NCI-H1417 treated with DMSO at 0.1 percent for 48 hours (cell line): ENCODE data around the gene DMD.
"Not testable (repeated sequence)": the region's sequence is repeated elsewhere in the genome, so short reads cannot be mapped to it uniquely, and the experiment has no call there.

ENCODE experiments used
- DNase-seq: peaks from one replicate; lab custom pipeline; 2025; lab: John Stamatoyannopoulos, UW

Gene DMD

DNA sequence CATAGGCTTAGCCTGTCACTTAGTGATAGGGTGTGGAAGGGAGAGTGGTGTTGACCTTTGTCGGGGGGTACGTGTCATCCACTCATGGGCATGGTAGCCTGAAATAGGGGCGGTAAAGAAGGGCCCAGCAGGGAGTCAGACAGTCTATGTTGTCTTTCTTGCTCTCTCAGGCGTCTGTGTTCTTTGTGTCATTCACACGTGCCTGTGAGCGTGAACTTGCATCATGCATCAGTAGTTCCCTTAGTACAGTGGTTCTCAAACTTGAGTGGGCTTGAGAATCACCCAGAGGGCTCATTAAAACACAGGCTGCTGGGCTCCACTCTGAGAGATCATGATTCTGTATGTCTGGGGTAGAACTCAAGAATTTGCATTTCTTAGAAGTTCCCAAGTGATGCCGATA, 1688.6 kb downstream of the DMD start:
- DNase-seq, result no peak

DNA sequence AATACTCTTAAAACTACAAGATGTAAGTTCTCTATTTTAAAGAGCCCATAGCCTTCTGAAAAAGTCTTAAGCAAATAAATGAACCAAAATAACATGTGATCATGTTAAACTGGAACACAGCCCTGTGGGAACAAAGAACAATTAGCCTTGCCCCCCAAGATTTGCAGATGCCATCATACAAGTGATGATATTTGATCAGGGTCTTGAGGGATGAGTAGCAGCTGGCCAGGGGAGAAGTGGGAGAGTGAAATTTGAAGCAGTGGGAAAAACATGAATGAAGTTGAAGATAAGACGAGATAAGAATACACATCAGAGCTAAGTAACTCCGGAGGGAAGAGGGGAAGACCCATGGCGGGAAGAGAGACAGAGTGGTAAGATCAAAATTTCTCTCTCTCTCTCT, 1689.4 kb downstream of the DMD start:
- DNase-seq, result no peak

DNA sequence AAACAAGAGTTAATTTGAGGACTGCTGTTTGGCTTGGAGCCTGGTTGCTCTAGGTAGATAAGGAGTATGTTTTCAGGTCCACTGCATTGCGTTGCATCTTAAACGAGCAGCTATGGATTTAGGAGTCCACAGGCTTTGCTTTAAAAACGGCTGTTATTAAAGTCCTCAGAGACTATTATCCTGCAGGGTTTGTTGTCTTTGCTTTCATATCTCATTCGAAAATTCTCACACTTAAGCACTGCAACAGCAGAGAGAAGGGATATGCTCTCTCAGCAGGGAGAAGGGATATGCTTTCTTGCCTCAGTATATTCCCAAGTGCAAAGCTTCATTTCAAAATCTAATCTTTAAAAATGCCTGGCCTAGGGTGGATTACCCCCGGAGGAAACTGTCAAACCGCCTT, 1694.8 kb downstream of the DMD start:
- no peak for DNase-seq

GRCh38 chrX:31508338-31508737, 1703.0 kb downstream of the DMD start:
- DNase-seq, result no peak

- no peak for DNase-seq
Measured at GRCh38 chrX:31506928-31507327, 1704.4 kb downstream of the DMD start.

GRCh38 chrX:31506360-31506759, 1705.0 kb downstream of the DMD start:
- no peak for DNase-seq

GRCh38 chrX:31500921-31501320, 1710.4 kb downstream of the DMD start:
- no peak for DNase-seq

- no peak for DNase-seq
Measured at GRCh38 chrX:31499109-31499508, 1712.2 kb downstream of the DMD start.

DNA sequence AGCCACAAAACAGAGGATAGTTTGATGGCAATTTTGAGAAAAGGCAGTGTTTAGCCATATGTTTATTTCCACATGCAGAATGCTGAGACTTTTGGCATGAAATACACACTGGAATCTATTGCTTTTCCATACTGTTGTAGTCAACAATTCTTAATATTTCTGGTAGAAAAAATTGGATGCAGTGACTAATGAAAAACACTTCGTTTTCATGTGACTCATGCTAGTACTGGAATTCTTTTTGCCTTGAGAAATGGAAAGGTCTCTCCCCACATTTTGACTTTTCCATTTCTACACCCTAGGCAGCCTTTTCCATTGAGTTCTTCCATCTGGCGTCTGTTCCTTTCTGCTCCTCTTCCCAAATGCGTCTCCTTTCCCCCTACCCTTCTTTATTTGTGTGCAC, 1714.3 kb downstream of the DMD start:
- DNase-seq, result no peak

DNA sequence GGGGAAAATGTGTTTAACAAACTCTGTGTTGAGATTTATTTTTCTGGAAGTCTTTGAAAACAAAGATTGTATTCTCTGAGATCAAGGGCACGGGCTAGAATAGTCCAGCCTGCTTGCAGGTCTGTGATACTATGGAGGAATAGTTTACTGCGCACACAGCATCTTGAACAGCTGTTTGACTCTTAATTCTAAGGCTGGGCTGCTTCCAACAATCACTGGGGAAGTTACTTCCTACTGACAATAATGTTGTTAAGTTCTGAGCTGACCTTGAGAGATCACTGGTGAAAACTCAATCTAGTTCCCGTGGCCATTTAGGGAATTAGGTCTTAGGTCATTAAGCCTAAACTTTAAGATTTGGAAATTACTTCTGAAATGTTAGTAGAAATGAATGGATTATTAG, 1723.4 kb downstream of the DMD start:
- no peak for DNase-seq

- no peak for DNase-seq
Measured at GRCh38 chrX:31483336-31483735, 1728.0 kb downstream of the DMD start.

GRCh38 chrX:31480696-31481095, 1730.7 kb downstream of the DMD start:
- DNase-seq, result no peak

DNA sequence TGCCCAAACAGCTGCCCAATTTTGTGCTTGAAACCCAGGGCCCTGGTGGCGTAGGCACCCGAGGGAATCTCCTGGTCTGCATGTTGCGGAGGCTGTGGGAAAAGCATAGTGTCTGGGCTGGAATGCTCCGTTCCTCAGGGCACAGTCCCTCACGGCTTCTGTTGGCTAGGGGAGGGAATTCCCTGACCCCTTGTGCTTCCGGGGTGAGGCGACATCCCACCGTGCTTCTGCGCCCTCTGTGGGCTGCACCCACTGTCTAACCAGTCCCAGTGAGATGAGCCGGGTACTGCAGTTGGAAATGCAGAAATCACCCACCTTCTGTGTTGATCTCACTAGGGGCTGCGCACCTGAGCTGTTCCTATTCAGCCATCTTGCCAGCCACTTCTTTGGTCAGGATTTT, 1740.1 kb downstream of the DMD start:
- no peak for DNase-seq

- not testable (repeated sequence) for DNase-seq
Measured at GRCh38 chrX:31470753-31471152, 1740.6 kb downstream of the DMD start.

GRCh38 chrX:31464306-31464915, 1746.9 kb downstream of the DMD start:
- no peak for DNase-seq

DNA sequence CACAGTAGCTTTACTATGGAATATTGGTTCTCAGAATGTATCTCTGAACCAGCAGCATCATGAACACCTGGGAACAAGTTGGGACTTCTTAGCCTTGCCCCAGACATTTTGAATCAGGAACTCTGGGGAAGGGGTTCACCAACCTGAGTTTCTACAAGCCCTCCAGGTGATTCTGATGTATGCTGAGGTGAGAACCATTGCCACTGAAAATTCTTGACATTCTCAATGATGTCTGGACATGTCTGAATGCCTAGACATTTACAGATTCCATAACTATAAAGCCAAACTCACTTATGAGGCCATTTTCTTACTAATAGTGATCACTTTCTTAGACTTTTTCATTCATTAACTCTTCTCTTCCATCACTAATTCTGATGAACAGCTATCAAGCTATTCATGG, 1750.1 kb downstream of the DMD start:
- DNase-seq, result no peak

DNA sequence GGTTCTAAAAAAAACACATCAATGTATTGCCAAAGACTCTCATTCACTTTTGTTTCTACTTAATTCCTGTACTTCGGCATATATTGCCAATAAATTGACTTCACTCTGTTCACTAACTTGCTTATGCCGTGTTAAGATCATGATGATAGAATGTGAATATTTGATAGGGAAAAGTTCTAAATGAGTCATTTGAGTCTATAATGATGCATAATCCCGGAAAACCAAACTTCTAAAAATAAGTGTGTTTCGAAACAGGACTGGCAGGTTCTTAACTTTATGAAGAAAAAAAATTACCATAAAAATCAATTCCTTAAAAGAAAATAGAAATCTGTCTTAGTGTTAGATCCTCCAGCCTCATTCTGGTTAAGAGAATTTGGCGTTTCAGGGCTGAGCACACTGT, 1752.0 kb downstream of the DMD start:
- no peak for DNase-seq

DNA sequence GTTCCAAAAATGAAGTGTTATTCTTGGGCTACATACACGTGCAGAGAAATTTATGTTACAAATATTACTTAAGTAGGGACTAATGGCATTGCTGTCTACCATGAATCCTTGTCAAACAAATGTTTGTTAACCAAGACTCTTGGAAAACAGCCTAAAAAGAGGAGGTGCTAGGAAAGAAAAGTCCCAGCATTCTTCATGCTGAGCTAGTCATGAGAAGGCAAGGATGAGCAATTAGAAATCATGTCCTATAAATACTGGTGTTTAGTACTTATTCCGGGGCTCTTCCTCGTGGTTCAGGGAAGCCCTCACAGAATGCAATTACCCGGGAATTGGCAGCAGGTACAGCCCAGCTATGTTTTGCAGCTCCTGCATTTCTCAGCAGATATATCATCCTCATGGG, 1761.4 kb downstream of the DMD start:
- DNase-seq, result no peak

DNA sequence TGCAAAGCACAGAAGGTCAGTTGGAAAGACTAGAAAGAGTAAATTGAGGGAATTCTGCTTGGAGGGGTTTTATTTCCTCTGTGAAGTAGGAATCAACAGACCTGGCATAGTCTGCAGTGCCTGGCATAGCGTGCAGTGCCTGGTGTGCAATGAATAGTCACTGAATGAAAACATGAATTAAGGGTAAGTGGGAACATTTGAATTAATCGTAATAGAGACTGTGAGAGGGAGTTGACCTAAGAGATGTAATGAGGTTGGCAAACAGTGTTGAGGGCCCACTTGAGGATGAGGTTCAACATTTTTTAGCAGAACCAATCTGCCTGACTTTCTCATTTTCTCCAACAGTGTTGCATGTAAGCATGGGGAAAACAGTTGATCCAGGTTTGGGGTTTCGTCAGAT, 1762.3 kb downstream of the DMD start:
- DNase-seq, result no peak

GRCh38 chrX:31445542-31445941, 1765.8 kb downstream of the DMD start:
- DNase-seq, result no peak

DNA sequence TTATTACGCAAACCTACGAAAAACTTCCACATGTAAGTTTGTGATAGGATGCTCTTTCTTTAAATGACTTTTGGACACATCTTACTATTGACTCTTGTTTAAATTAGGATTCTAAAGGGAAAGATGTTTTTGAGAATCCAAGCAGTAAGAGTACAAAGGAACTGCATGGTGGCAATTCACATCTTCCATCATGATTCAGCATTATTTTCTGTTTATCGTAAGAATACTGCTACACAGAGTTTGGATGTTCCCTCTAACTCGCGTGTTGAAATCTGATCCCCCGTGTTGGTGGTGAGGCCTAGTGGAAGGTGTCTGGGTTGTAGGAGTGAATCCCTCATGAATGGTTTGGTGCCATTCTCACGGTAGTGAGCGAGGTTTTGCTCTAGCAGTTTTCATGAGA, 1767.7 kb downstream of the DMD start:
- no peak for DNase-seq

GRCh38 chrX:31440546-31440945, 1770.8 kb downstream of the DMD start:
- DNase-seq, result no peak

- no peak for DNase-seq
Measured at GRCh38 chrX:31436424-31436823, 1774.9 kb downstream of the DMD start.

DNA sequence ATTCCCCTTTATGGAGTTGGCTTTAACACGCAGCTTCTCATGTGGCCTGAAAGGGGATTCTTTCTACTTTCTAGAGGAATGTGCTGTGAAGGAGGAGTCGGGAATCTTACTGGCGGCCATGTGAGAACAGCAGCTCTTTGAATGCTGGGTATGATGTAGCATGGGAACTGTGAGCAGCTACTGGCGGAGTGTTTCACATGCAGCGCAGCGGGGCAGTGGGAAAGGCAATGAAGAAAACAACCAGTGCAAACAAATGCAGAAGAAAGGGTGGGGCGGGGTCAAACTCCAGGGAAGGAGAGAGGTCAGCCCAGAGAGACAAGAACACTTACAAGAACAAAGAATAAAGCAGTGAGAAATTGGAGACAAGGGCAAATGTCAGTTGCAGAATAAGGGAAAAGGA, 1775.8 kb downstream of the DMD start:
- no peak for DNase-seq

GRCh38 chrX:31433856-31434255, 1777.5 kb downstream of the DMD start:
- DNase-seq, result no peak
